Activated CD8-positive, alpha-beta memory T cell treated with anti-CD3 and anti-CD28 coated beads for 36 hours (primary cell): ENCODE data around the gene COPS9. TPM values are rescaled to one million over a fixed set of nuclear protein-coding genes. Genes with fewer than 3 reads are reported as not detected.

Source experiments
- CTCF ChIA-PET: fragments of 350-600 bp; sonication (Branson Sonifier 250); formaldehyde crosslinking; loops from one replicate; lab custom pipeline; 2021; ENCODE audit warnings: antibody characterized with exemption; lab: Charles Lee
- POLR2A ChIA-PET: fragments of 350-600 bp; sonication (Branson Sonifier 250); formaldehyde crosslinking; loops from one replicate; lab custom pipeline; 2021; ENCODE audit warnings: antibody characterized with exemption; lab: Charles Lee
- total RNA-seq, 2 experiments: library from RNA; stranded (reverse); gene quantifications; one replicate each; pipeline ENCODE4 v1.2.3, GENCODE V29; 2021

COPS9 gene
- total RNA-seq, 2 experiments from 2014 or later = 165 to 187 TPM

GRCh38 chr2:240089306-240089705 lies 46.8 kb downstream of the COPS9 start:
- CTCF ChIA-PET = no interaction called here
- POLR2A ChIA-PET = no interaction called here

GRCh38 chr2:240086563-240086962 lies 49.5 kb downstream of the COPS9 start:
- POLR2A ChIA-PET = no interaction called here

More at GRCh38 chr2:240086563-240086962, 49.5 kb downstream of the COPS9 start:
- CTCF ChIA-PET = no interaction called here

Other genes starting within 250 kb of the COPS9 start
- 100 to 1,000 TPM; 165 to 172 TPM for gene NDUFA10, start 111.0 kb downstream of the COPS9 start, total RNA-seq
- gene OR6B2, start 105.9 kb downstream of the COPS9 start, total RNA-seq = not detected
- not detected for gene OR6B3, start 82.8 kb downstream of the COPS9 start, total RNA-seq
- gene OTOS, start 4.4 kb upstream of the COPS9 start, total RNA-seq = not detected